Measurements from ENCODE around the gene RIMKLA. TPM values are rescaled to one million over a fixed set of nuclear protein-coding genes. Genes with fewer than 3 reads are reported as not detected.
A peak's percentile ranks its signal among the peaks of the same experiment; 100 is the strongest.

RIMKLA gene
- total and polyA plus RNA-seq, 2 experiments from 2014 or later: 4.1 to 6.6 TPM

GRCh38 chr1:42403880-42404400 is 23.3 kb downstream of the RIMKLA start:
- no peaks in the 10 kb centered on the region for H4K20me1 ChIP-seq (replicated peaks; ENCODE audit: insufficient read depth)
- no peaks in the 10 kb centered on the region for H3K36me3 Mint-ChIP-seq (ENCODE audit: low read depth)
- H3K4me1 ChIP-seq (ENCODE audit: insufficient read depth): no peaks in the 10 kb centered on the region
- no peak overlapping the region for H3K27ac ChIP-seq (ENCODE audit: low read depth)
- H3K4me1 Mint-ChIP-seq: no peaks in the 10 kb centered on the region
- peaks cover 2% of the 10 kb centered on the region for H3K27me3 Mint-ChIP-seq (ENCODE audit: insufficient read depth, low read depth, poor library complexity)
- no peaks in the 10 kb centered on the region for H3K36me3 ChIP-seq (ENCODE audit: insufficient read depth)
- no peaks in the 10 kb centered on the region for H3K9me2 ChIP-seq (ENCODE audit: insufficient read depth)
- DNase-seq (ENCODE audit: low spot score) (peak; percentile 44), ATAC-seq (peak; percentile 51; the same call in 2 of the 3 replicates)
- H3F3A ChIP-seq (replicated peaks; ENCODE audit: low read depth): no peaks in the 10 kb centered on the region
- H2AFZ ChIP-seq: no peak overlapping the region
- H3K4me3 ChIP-seq: no peak overlapping the region
- no peaks in the 10 kb centered on the region for H3K27me3 ChIP-seq (ENCODE audit: insufficient read depth)
- H3K27ac Mint-ChIP-seq: no peak overlapping the region
- no peaks in the 10 kb centered on the region for H3K79me2 ChIP-seq (replicated peaks; ENCODE audit: insufficient read depth)
- H3K9me3 Mint-ChIP-seq: no peaks in the 10 kb centered on the region
- H3K4me3 Mint-ChIP-seq: no peak overlapping the region
- TF ChIP-seq STAT1 (IDR thresholded peaks at IDR 0.05; ENCODE audit: unreplicated experiment) (no peak), CTCF (conservative IDR thresholded peaks at IDR 0.05; ENCODE audit: low read depth in 2 of 2) (peak; percentile 47 to 48), NANOG (IDR thresholded peaks at IDR 0.05; ENCODE audit: borderline replicate concordance) (no peak)
- no peak overlapping the region for H3K4me2 ChIP-seq

GRCh38 chr1:42414551-42415496 is 34.2 kb downstream of the RIMKLA start:
- Mint-ChIP-seq H3K27me3 (ENCODE audit: insufficient read depth, low read depth, poor library complexity) (peaks cover 4% of the 10 kb centered on the region), H3K27ac (no peak overlapping the region), H3K36me3 (ENCODE audit: low read depth) (no peaks in the 10 kb centered on the region; the same call in 2 of the 3 replicates), H3K4me1 (peaks cover 29% of the 10 kb centered on the region), H3K4me3 (no peak overlapping the region), H3K9me3 (no peaks in the 10 kb centered on the region)
- no peak overlapping the region for H3K4me3 ChIP-seq
- ATAC-seq (no peak), DNase-seq (ENCODE audit: low spot score) (no peak)
- no peaks in the 10 kb centered on the region for H3K9me2 ChIP-seq (ENCODE audit: insufficient read depth)
- no peak overlapping the region for H3K4me2 ChIP-seq
- TF ChIP-seq STAT1 (IDR thresholded peaks at IDR 0.05; ENCODE audit: unreplicated experiment): no peak
- no peak for TF ChIP-seq NANOG (IDR thresholded peaks at IDR 0.05; ENCODE audit: borderline replicate concordance)
- no peak for TF ChIP-seq CREB1 (CRISPR knock-in tag; IDR thresholded peaks at IDR 0.05; ENCODE audit: low read depth)
- H3F3A ChIP-seq (replicated peaks; ENCODE audit: low read depth): no peaks in the 10 kb centered on the region
- no peaks in the 10 kb centered on the region for H3K27me3 ChIP-seq (ENCODE audit: insufficient read depth)
- no peaks in the 10 kb centered on the region for H3K36me3 ChIP-seq (ENCODE audit: insufficient read depth)
- no peak overlapping the region for H3K27ac ChIP-seq (ENCODE audit: low read depth)
- H2AFZ ChIP-seq: no peak overlapping the region
- no peaks in the 10 kb centered on the region for H3K79me2 ChIP-seq (replicated peaks; ENCODE audit: insufficient read depth)
- no peaks in the 10 kb centered on the region for H4K20me1 ChIP-seq (replicated peaks; ENCODE audit: insufficient read depth)
- H3K4me1 ChIP-seq (ENCODE audit: insufficient read depth): peaks cover 25% of the 10 kb centered on the region

GRCh38 chr1:42417166-42417565 is 36.6 kb downstream of the RIMKLA start:
- H3K4me3 Mint-ChIP-seq: no peak overlapping the region

More at GRCh38 chr1:42417166-42417565, 36.6 kb downstream of the RIMKLA start:
- Histone ChIP-seq H3K27ac (ENCODE audit: low read depth) (no peak overlapping the region), H3K36me3 (ENCODE audit: insufficient read depth) (no peaks in the 10 kb centered on the region), H3K9me2 (ENCODE audit: insufficient read depth) (no peaks in the 10 kb centered on the region), H3F3A (replicated peaks; ENCODE audit: low read depth) (no peaks in the 10 kb centered on the region), H4K20me1 (replicated peaks; ENCODE audit: insufficient read depth) (no peaks in the 10 kb centered on the region), H2AFZ (no peak overlapping the region), H3K4me1 (ENCODE audit: insufficient read depth) (peaks cover 27% of the 10 kb centered on the region), H3K4me3 (no peak overlapping the region), H3K27me3 (ENCODE audit: insufficient read depth) (no peaks in the 10 kb centered on the region), H3K4me2 (peak overlapping the region; percentile 8; the same call in 1 of the 2 replicates), H3K79me2 (replicated peaks; ENCODE audit: insufficient read depth) (no peaks in the 10 kb centered on the region)
- H3K4me1 Mint-ChIP-seq: peaks cover 42% of the 10 kb centered on the region
- no peak for TF ChIP-seq STAT1 (IDR thresholded peaks at IDR 0.05; ENCODE audit: unreplicated experiment)
- H3K36me3 Mint-ChIP-seq (ENCODE audit: low read depth): no peaks in the 10 kb centered on the region
- DNase-seq (ENCODE audit: low spot score) (no peak), ATAC-seq (0 out of 3 replicates have a peak, but pooled peaks have one; percentile 11)
- no peak overlapping the region for H3K27ac Mint-ChIP-seq
- H3K9me3 Mint-ChIP-seq: no peaks in the 10 kb centered on the region
- H3K27me3 Mint-ChIP-seq (ENCODE audit: insufficient read depth, low read depth, poor library complexity): peaks cover 11% of the 10 kb centered on the region

All from GM23338 (cell line).